IPS-11a (cell line): ENCODE data around the gene ZNF8.

ENCODE experiments used
- H3K4me3 ChIP-seq: one replicate; pipeline ENCODE4 v1.5.1; 2013; ENCODE audit warnings: low read depth, low read length, control low read depth

Gene ZNF8

GRCh38 chr19:58334691-58335249 is 56.0 kb downstream of the ZNF8 start:
- H3K4me3 ChIP-seq: no peak overlapping the region

- no peak overlapping the region for H3K4me3 ChIP-seq
Measured at GRCh38 chr19:58335630-58336029, 56.9 kb downstream of the ZNF8 start.

GRCh38 chr19:58336216-58336615 is 57.5 kb downstream of the ZNF8 start:
- no peak overlapping the region for H3K4me3 ChIP-seq

GRCh38 chr19:58336820-58337219 is 58.1 kb downstream of the ZNF8 start:
- H3K4me3 ChIP-seq: no peak overlapping the region

- no peak overlapping the region for H3K4me3 ChIP-seq
Measured at GRCh38 chr19:58338336-58338735, 59.6 kb downstream of the ZNF8 start.

- no peak overlapping the region for H3K4me3 ChIP-seq
Measured at GRCh38 chr19:58338825-58339558, 60.2 kb downstream of the ZNF8 start.

GRCh38 chr19:58345558-58345957 is 66.8 kb downstream of the ZNF8 start:
- no peak overlapping the region for H3K4me3 ChIP-seq

- peak overlapping the region; percentile 68 for H3K4me3 ChIP-seq
Measured at GRCh38 chr19:58346961-58347929, 68.5 kb downstream of the ZNF8 start.

GRCh38 chr19:58348080-58348479 is 69.3 kb downstream of the ZNF8 start:
- H3K4me3 ChIP-seq: peak overlapping the region; percentile 68

- no peak overlapping the region for H3K4me3 ChIP-seq
Measured at GRCh38 chr19:58349590-58349989, 70.8 kb downstream of the ZNF8 start.

GRCh38 chr19:58350001-58350861 is 71.5 kb downstream of the ZNF8 start:
- H3K4me3 ChIP-seq: no peak overlapping the region

GRCh38 chr19:58350871-58351557 is 72.3 kb downstream of the ZNF8 start:
- H3K4me3 ChIP-seq: no peak overlapping the region

- no peak overlapping the region for H3K4me3 ChIP-seq
Measured at GRCh38 chr19:58351558-58351878, 72.8 kb downstream of the ZNF8 start.

GRCh38 chr19:58351990-58352755 is 73.4 kb downstream of the ZNF8 start:
- H3K4me3 ChIP-seq: no peak overlapping the region
